NCI-H128 (cell line): ENCODE data around the gene ZC3H11A.
"Not testable (repeated sequence)": the region's sequence is repeated elsewhere in the genome, so short reads cannot be mapped to it uniquely, and the experiment has no call there.

Experiments used
- DNase-seq: peaks from one replicate; lab custom pipeline; 2025; ENCODE audit not compliant: unreplicated experiment; lab: John Stamatoyannopoulos, UW

ZC3H11A gene

DNA sequence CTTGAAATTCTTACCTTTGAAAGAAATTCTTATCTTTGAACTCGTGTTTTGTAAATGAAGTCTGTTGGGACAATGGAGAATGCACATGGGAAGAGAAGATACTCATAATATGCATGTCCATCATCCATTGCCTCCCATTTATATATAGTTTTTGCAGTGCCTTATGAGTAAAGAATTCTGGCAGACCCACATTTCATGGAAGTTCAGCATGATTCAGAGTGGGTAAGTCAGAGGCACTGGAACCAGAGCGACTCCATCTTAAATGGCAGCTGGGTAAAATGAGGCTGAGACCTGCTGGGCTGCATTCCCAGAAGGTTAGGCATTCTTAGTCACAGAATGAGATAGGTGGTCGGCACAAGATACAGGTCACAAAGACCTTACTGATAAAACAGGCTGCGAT lies 16.6 kb upstream of the ZC3H11A start:
- DNase-seq, result no peak

DNA sequence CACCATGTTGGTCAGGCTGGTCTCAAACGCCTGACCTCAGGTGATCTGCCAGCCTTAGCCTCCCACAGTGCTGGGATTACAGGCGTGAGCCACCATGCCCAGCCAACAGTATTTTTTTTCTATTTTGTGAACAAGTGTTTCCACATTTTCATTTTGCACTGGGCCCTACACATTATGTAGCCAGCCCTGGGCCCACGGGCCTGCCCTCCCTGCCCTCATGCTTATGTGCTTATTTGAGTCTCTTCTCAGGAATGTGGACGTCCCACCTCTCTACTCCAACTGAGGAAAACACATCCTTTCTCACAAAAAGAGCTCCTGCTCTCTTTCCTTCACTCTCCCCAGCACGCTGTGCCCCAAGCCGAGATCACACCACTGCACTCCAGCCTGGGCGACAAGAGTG lies 13.5 kb upstream of the ZC3H11A start:
- DNase-seq, result no peak

DNA sequence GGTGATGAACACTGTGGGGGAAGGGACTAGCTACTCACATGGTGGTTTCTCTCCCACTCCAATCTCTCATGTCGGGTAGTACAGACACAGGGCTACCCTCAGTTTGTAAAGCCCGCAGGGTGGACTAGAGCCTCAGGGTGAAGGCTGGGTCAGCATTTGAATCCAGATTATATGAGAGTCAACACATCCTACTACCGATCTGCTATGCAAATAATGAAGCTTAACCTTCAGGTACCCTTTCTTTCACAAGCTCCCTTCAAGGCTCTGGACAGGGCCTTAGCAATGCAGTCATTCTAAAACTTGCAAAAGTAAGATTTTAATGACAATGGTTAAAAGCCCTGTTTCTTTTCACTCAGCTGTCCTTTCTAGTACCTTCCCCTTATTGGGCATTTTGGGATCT lies 5.5 kb upstream of the ZC3H11A start:
- no peak for DNase-seq

DNA sequence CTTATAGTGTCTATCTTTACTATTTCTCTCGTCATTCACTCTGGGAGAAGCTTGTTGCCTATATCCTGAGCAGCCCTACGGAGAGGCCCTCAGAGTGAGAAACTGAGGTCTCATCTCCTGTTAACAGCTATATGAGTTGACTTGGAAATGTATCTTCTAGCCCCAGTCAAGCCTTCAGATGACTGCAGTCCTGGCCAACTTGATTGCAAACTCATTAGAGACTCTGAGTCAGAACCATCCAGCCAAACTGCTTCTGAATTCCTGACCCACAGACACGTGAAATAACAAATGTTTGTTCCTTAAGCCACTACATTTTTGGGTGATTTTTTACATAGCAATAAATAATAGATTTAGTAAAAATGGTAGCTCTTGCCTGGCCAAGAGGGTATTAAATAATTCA lies 3.9 kb upstream of the ZC3H11A start:
- DNase-seq, result no peak

DNA sequence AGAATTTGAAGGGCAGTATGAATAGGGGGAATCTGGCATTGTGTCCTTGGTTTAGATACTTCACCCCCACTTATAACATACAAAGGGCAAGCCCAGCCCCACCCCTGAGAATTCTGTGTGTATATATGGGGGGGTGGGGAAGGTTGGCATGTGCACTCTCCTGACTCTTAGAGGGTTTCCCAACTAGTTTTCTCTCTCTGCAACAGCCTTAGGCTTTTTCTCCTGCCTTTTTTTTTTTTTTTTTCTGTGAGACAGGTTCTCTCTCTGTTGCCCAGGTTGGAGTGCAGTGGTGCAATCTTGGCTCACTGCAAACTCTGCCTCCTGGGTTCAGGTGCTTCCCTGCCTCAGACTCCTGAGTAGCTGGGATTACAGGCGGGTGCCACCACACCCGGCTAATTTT lies 2.9 kb upstream of the ZC3H11A start:
- DNase-seq, result no peak

DNA sequence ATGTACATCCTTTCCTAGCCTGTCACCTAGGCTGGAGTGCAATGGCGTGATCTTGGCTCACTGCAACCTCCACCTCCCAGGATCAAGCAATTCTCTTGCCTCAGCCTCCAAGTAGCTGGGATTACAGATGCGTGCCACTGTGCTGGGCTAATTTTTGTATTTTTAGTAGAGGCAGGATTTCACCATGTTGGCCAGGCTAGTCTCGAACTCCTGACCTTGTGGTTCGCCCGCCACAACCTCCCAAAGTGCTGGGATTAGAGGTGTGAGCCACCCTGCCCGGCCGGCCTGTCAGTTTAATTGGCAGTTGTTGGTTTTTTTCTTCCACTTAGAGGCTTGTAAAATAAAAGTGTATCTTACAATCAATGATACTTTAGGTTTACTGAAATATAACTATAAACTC lies 1.9 kb upstream of the ZC3H11A start:
- not testable (repeated sequence) for DNase-seq

DNA sequence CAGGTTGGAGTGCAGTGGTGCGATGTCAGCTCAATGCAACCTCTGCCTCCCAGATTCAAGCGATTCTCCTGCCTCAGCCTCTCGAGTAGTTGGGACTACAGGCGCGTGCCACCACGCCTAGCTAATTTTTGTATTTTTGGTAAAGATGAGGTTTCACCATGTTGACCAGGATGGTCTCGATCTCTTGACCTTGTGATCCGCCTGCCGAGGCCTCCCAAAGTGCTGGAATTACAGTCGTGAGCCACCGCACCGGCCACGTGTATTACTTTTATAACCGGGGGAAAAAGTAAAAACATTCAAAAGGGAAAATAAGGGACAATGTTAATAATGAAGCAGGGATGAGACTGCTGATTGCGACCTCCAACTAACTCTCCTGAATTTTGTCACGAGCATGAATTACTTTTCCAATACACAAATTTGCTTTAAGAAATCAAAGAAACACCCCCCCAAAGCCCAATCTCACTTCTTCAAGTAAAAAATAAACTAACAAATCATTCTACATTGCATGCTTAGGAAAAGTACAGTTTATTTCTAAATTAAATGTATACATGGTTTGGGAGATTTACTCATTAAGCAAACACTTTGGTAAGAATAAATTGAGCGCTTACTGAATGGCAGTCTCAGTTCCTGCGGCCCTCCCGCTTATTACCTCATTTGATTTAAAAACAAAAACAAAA lies 521 bp upstream of the ZC3H11A start:
- no peak for DNase-seq

DNA sequence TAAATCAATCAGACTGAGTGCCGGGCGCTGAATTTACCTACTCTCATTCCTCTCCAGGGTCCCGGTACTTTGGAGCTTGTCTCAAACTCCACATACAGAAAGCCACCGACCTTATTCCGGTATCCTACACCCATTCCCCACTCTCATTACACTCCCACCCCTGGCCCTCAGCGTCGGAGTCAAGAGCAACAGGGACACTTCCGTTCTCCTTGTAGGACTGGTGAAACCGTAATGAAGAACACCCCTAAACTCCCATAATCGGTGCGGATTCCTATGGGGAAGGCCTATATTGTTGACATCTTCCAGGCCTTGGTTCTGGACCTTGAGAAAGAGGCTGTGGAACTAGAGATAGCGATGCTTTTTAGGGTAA lies 798 bp downstream of the ZC3H11A start:
- no peak for DNase-seq

DNA sequence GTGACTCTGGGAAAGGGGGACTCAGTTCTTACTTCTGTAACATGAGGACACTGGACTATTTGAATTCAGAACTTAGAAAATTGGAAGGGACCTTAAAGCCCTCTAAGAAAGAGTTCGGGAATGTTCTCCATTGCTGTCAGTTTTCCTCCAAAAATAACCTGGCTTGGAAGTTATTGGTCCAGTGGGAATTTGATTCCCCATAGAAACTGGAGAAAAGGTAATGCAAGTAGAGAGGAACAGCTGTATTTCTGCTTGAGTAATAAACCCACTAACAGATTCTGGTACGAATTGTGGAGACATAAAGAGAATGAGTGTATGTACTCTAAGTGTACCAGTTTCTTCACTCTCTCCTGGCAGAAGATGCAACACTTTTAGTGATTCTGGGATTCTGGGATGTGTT lies 1.8 kb downstream of the ZC3H11A start:
- no peak for DNase-seq

DNA sequence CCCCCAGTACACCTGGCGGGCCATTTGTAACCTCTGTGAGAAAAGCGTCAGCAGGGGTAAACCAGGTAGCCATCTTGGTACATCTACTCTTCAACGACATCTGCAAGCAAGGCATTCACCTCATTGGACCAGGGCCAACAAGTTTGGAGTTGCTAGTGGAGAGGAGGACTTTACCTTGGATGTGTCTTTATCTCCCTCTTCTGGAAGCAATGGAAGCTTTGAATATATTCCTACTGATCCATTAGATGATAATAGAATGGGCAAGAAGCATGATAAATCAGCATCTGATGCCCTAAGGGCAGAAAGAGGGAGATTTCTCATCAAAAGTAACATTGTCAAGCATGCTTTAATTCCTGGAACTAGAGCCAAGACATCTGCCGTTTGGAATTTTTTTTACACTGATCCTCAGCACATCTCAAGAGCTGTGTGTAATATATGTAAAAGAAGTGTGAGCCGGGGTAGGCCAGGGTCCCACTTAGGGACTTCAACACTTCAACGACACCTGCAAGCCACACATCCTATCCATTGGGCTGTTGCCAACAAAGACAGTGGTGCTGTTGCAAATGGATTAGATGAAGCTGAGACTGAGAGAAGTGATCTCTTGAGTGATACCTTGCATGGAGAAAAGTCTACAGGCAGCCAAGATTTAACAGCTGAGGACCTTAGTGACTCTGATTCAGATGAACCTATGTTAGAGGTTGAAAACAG lies 2.7 kb downstream of the ZC3H11A start:
- no peak for DNase-seq

DNA sequence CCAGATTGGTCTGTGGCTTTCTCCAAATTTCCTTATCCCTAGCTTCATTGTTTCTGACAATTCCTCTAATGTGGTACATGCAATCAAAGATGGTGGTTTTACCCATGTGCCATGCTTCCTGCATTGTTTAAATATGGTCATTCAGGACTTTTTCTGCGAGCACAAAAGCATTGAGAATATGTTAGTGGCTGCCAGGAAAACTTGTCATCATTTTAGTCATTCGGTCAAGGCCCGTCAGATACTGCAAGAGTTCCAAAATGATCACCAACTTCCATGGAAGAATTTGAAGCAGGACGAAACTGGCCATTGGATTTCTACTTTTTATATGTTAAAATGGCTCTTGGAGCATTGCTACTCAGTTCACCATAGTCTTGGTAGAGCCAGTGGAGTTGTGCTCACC lies 3.7 kb downstream of the ZC3H11A start:
- DNase-seq, result no peak

DNA sequence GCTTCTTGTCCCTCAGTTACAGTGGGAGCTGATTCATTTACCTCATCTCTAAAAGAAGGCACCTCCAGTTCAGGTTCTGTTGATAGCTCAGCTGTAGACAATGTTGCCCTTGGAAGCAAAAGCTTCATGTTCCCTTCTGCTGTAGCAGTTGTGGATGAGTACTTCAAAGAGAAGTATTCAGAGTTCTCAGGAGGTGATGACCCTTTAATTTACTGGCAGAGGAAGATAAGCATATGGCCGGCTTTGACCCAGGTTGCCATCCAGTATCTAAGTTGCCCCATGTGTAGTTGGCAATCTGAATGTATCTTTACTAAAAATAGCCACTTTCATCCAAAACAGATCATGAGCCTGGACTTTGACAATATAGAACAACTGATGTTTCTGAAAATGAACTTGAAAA lies 4.5 kb downstream of the ZC3H11A start:
- no peak for DNase-seq

DNA sequence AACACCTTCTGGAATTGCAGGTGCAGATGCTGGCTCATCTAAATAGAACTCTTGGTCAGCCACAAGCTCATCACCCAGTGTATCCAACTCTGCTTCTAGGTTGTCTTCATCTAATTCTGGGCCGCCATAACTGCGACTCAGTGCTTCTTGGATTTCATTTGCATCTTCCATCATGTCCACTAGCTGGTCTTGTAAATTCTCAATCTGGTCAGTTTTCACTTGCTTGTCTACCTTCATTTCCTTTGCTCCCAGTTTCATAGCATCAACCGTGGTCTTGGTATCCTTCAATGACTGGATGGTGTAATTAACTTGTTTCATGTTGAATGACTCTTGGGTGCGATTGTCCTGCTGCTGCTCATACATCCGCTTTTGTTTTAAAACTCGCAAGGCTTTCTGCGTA lies 10.3 kb downstream of the ZC3H11A start:
- no peak for DNase-seq

DNA sequence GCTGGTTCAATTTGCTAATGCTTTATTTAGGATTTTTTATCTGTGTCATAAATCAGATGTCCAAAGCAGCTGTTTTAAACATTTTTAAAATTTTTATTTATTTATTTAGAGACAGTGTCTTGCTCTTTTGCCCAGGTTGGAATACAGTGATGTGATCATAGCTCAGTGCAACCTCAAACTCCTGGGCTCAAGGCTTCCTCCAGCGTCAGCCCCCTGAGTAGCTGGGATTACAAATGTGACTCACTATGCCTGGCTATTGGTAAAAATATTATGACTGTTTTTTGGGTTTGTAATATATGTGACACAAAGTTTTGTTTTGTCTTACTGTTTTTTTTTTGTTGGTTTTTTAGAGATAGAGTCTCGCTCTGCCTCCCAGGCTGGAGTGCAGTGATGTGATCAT lies 11.8 kb downstream of the ZC3H11A start:
- DNase-seq, result no peak

DNA sequence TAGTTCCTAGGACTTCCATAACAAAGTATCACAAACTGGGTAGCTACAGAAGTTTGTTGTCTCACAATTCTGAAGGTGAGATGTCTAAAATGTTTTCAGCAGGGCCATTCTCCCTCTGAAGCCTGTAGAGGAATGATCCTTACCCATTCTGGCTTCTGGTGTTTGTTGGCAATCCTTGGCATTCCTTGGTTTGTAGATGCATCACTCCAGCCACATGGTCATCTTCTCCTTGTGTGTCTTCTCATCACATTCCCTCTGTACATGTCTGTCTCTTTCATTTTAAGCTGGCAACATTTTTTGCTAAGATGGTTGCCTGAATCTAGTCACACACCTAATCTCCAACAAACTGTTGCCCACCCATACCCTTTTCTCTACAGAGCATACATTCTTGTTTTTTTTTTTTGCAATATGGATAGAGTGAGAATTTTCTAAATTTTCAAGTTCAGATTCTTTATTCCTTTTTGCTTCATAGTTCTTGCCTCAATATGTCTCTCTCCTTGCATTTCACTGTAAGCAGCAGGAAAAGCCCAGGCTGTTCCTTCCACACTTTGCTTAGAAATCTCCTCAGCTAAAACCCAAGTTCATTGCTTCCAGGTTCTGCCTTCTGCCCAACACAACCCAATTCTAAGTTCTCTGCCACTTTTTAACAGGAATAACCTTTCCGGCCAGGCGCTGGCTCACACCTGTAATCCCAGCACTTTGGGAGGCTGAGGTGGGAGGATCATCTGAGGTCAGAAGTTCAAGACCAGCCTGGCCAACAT lies 18.3 kb downstream of the ZC3H11A start:
- no peak for DNase-seq

DNA sequence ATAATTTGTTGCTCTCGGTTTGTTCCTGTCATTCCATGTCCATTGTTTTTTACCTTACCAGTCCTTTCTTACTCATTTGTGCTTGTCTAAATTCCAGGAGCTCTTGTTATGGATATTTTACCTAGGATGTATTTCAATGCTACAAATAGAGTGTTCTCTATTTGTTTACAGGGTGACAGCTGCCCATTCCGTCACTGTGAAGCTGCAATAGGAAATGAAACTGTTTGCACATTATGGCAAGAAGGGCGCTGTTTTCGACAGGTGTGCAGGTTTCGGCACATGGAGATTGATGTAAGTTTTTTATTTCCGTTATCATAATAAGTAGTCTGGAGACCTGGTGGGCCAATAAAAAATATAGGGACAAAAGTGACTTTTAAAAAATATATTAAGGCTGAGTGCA lies 23.0 kb downstream of the ZC3H11A start:
- no peak for DNase-seq

DNA sequence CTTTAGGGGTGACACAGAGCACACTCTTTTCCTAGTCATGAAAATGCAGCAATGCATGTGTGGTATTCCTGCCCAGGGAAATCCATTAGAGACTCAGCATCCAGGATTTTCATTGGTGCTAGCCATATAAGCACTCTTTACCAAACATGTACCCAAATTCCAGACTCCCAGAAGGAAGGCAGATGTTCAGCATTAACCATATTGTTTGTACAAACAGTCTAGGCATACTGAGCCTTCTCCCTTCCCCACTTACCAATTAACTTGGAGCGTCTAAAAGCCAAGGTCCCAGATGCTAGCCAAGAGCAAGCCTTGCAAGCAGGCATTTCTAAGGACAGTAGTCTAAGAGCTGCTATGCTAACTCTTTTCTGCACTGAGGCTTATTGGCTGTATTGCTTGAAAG lies 27.9 kb downstream of the ZC3H11A start:
- no peak for DNase-seq

DNA sequence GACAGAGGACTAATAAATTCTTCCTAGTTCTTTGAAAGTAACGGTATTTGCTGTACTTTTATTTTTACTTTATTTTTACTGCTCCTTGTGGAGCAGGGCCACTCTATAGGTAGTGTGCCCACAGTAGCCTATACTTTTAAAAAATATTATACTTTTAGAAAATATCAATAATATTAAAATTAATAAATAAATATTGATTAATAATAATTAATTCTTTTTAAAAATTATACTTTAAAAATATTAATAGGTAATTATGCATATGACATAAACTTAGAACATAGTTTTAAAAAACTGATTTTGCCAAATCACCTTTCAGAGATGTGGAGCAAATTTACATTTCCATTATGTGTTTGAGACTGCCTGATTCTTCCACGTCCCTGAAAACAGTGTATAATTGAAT lies 30.8 kb downstream of the ZC3H11A start:
- no peak for DNase-seq

DNA sequence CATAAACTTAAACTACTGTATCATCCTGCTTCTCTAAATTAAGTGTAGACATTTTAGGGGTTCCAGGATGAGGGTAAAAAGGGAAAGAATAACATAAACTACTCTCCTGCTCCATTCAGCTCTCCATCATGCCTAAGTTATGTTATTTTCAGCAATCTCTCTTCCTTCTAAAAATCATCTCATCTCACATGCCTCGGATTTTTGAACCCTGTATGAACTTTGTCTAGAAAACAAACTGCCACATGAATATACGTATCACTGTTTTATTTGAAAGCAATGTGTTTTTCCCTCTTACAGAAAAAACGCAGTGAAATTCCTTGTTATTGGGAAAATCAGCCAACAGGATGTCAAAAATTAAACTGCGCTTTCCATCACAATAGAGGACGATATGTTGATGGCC lies 32.6 kb downstream of the ZC3H11A start:
- no peak for DNase-seq

DNA sequence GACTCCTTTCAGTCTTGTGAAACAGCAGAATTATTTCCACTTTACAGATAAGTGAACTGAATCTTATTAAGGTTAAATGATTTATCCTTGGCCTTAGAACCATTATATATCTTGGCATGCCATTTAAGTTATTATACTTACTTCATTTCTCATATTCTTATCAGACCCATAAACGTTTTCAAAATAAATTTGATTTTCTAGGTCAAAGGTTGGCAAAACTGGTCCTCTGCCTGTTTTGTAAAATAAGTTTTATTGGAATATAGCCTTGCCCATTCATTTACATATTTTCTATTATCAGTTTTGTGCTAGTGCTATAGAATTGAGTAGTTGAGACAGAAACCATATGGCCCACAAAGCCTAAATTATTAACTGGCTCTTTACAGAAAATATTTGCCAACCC lies 33.1 kb downstream of the ZC3H11A start:
- no peak for DNase-seq

DNA sequence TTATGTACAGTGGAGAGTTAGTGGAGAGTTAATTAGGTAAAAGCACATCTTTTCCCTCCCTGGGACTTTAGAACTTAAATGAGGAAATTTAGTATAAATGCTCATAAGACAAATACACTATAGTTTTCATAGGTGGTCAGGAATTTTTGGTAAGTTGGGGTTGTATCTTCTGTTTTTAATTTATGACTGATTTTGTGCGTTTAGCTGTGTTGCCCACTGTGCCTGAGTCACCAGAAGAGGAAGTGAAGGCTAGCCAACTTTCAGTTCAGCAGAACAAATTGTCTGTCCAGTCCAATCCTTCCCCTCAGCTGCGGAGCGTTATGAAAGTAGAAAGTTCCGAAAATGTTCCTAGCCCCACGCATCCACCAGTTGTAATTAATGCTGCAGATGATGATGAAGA lies 33.8 kb downstream of the ZC3H11A start:
- not testable (repeated sequence) for DNase-seq

DNA sequence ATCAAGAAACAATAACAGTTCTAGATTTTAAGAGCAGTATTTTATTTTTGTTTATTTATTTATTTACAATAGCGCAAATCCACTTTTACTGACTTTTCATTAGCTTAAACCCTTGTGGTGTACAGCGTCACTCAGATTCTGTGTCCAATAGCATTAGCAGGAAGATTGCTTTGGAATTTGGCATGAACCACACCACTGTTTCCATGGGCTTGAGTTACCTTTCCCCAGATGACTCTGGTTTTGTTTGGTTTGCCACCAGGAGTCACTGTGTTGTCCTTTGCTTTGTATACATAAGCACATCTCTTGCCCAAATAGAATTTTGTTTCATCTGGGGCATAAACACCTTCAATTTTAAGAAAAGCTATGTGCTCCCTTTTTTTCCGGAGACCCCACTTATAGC lies 40.1 kb downstream of the ZC3H11A start:
- no peak for DNase-seq
